BE2C (cell line): ENCODE data around the gene FSD1L.
"Not testable (repeated sequence)": the region's sequence is repeated elsewhere in the genome, so short reads cannot be mapped to it uniquely, and the experiment has no call there.

Experiments used
- DNase-seq: peaks from one replicate; pipeline ENCODE4 v3.0.0-alpha.2; 2020
- H3K27me3 ChIP-seq: fragments of 250-450 bp; sonication (Bioruptor Pico); 2 replicates; pipeline ENCODE4 v1.5.1; 2020; ENCODE audit warnings: mild to moderate bottlenecking
- H3K36me3 ChIP-seq: fragments of 250-450 bp; sonication (Bioruptor Pico); 2 replicates; pipeline ENCODE4 v1.5.1; 2020; ENCODE audit warnings: mild to moderate bottlenecking
- H3K4me1 ChIP-seq: fragments of 250-450 bp; sonication (Bioruptor Pico); 2 replicates; pipeline ENCODE4 v1.5.1; 2020
- H3K4me3 ChIP-seq: 2 replicates; pipeline ENCODE4 v1.5.1; 2011; ENCODE audit warnings: low read depth, low read length
- H3K9me3 ChIP-seq: fragments of 250-450 bp; sonication (Bioruptor Pico); 2 replicates; pipeline ENCODE4 v1.5.1; 2020
- TF ChIP-seq, protein P1 (sequence below): IDR thresholded peaks from 2 replicates; pipeline ENCODE4 v1.5.1; 2012; ENCODE audit warnings: mild to moderate bottlenecking, low read depth, low read length

Gene FSD1L

DNA sequence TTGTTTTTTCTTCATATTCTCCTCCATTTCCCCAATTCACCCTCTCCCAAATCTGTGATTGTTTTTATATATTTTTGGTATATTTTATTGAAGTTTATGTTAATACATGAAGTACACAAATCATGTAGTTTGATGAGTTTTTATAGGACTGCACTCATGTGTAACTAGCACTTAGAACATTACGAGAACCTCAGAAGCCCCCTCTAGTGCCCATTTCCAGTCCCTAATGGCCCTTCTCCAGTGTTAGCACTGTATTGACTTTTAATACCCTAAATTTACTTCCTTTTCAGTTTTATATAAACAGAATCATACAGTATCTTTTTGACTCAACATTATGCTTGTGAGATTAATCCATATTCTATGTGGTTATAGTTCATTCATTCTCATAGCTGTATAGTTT, 91.6 kb downstream of the FSD1L start:
- no peak overlapping the region for H3K4me3 ChIP-seq
- no peaks in the 10 kb centered on the region for H3K27me3 ChIP-seq

DNA sequence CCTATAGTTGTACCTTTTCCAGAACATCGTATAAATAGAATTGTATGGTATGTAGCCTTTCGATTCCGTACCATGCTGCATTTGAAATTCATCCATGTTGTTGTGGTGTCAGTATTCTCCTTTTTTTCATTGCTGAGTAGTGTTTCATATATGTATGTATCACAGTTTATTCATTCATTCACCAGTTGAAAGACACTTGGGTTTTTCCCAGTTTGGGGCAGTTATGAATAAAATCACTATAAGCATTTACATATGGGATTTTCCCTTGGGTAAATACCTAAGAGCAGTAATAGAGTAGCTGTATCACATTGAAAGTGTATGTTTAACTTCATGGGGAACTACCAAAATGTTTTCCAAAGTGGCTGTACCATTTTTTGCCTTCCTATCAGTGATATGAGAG, 94.0 kb downstream of the FSD1L start:
- no peak for DNase-seq
- Histone ChIP-seq H3K4me3 (no peak overlapping the region), H3K36me3 (no peaks in the 10 kb centered on the region; the same call in 1 of the 2 replicates), H3K27me3 (no peaks in the 10 kb centered on the region), H3K9me3 (no peaks in the 10 kb centered on the region), H3K4me1 (no peaks in the 10 kb centered on the region)
- TF ChIP-seq, protein P1, sequence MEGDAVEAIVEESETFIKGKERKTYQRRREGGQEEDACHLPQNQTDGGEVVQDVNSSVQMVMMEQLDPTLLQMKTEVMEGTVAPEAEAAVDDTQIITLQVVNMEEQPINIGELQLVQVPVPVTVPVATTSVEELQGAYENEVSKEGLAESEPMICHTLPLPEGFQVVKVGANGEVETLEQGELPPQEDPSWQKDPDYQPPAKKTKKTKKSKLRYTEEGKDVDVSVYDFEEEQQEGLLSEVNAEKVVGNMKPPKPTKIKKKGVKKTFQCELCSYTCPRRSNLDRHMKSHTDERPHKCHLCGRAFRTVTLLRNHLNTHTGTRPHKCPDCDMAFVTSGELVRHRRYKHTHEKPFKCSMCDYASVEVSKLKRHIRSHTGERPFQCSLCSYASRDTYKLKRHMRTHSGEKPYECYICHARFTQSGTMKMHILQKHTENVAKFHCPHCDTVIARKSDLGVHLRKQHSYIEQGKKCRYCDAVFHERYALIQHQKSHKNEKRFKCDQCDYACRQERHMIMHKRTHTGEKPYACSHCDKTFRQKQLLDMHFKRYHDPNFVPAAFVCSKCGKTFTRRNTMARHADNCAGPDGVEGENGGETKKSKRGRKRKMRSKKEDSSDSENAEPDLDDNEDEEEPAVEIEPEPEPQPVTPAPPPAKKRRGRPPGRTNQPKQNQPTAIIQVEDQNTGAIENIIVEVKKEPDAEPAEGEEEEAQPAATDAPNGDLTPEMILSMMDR, result no peak

More for the DNA sequence above, 91.6 kb downstream of the FSD1L start:
- Histone ChIP-seq H3K9me3 (no peaks in the 10 kb centered on the region), H3K4me1 (no peaks in the 10 kb centered on the region), H3K36me3 (peaks cover 5% of the 10 kb centered on the region; the same call in 1 of the 2 replicates)
- DNase-seq, result no peak
- TF ChIP-seq, protein P1, result peak; percentile 30; the same call in 1 of the 2 replicates

DNA sequence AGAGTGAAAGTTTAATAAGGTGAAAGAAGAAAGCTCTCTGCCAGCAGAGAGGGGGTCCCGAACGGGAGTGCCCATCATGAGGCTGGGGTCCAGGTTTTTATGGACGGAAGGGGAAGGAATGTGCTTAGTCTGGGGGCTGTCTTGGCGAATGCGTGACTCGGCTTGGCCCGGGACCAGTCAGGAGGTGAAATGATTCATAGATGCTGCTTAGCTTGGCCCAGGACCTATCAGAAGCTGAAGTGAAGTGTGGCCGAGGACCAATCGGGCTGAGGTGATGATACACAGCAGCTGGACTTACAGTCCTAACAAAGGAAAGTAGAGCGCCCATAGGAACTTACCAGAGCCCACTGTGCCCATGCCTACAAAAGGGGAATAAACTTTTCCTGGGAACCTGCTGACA, 106.2 kb downstream of the FSD1L start:
- TF ChIP-seq, protein P1, result no peak
- Histone ChIP-seq H3K27me3 (no peaks in the 10 kb centered on the region), H3K36me3 (no peaks in the 10 kb centered on the region), H3K4me1 (no peaks in the 10 kb centered on the region), H3K4me3 (no peak overlapping the region), H3K9me3 (no peaks in the 10 kb centered on the region)
- DNase-seq, result no peak

DNA sequence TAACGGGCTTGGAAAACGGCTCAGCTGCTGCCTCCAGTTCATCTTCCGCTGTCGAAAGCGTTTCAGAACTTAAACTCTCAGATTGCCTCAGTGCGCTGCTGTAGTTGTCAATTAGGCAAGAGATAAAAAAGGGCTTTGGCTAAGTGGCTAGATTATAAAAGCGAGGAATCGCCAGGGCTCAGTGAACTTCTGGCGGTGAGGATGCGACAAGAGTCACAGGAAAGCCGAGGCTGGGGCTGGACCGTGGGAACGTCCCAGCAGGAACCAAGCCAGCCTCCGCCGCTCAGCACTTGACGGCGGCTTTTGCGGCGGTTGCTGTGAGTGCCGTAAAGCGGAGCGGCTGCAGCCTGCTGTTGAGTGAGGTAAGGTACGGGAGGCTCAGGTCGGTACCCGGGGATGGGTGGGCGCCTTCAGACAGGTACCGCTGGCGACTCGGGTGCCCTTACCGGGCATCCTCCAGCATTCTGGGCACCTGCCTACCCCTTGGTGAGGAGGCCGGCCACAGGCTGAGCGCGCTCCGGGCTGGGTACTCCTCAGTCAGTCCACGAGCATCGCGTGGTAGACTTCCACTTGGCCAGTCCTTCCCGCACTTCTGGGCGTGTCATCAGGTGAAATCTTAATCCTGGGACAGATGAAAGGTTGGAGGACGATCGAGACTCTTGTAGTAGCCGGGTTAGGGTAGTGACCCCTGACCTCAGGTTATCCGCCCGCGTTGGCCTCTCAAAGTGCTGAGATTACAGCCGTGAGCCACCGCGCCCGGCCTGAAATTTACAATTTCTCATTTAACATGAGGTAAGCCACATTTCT, 110.2 kb downstream of the FSD1L start, which contains the start of gene FKTN:
Gene FKTN, plus strand, starts transcription at position 328 of the 807 bp plus-strand sequence. CDS start 16,902 bp downstream, outside the sequence.
- H3K36me3 ChIP-seq, result no peaks in the 10 kb centered on the region
- no peaks in the 10 kb centered on the region for H3K4me1 ChIP-seq
- peak; percentile 88 for DNase-seq
- H3K9me3 ChIP-seq, result peaks cover 11% of the 10 kb centered on the region
- peak within 1 kb of the TSS; percentile 94 for H3K4me3 ChIP-seq
- TF ChIP-seq, protein P1, result no peak
- H3K27me3 ChIP-seq, result no peaks in the 10 kb centered on the region

DNA sequence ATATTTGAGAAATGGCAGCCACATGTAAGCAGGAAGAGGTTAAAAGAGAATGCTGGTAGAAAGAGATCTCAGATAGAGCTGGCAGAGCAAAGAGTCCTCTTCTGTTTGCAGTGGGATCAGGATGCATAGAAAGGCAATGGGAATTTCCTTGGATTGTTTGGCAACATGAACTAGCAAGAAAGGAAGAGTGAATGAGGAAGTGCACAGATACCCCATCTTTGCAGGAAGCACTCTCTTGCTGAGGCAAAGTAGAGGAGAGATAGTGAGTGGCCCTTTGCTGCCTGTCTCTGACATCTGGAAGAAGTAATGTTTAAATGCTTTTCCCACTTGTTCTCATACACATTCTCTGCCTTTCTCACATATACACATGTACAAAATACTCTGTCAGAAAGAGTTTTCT, 124.6 kb downstream of the FSD1L start:
- Histone ChIP-seq H3K4me1 (no peaks in the 10 kb centered on the region), H3K36me3 (peaks cover 3% of the 10 kb centered on the region; the same call in 1 of the 2 replicates), H3K27me3 (no peaks in the 10 kb centered on the region), H3K9me3 (no peaks in the 10 kb centered on the region), H3K4me3 (no peak overlapping the region)
- DNase-seq, result no peak
- TF ChIP-seq, protein P1, result no peak

DNA sequence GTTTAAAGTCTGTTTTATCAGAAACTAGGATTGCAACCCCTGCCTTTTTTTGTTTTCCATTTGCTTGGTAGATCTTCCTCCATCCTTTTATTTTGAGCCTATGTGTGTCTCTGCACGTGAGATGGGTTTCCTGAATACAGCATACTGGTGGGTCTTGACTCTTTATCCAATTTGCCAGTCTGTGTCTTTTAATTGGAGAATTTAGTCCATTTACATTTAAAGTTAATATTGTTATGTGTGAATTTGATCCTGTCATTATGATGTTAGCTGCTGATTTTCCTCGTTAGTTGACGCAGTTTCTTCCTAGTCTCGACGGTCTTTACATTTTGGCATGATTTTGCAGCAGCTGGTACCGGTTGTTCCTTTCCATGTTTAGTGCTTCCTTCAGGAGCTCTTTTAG, 132.1 kb downstream of the FSD1L start:
- not testable (repeated sequence) for H3K9me3 ChIP-seq, DNase-seq, H3K27me3 ChIP-seq, H3K4me1 ChIP-seq, H3K4me3 ChIP-seq, H3K36me3 ChIP-seq

DNA sequence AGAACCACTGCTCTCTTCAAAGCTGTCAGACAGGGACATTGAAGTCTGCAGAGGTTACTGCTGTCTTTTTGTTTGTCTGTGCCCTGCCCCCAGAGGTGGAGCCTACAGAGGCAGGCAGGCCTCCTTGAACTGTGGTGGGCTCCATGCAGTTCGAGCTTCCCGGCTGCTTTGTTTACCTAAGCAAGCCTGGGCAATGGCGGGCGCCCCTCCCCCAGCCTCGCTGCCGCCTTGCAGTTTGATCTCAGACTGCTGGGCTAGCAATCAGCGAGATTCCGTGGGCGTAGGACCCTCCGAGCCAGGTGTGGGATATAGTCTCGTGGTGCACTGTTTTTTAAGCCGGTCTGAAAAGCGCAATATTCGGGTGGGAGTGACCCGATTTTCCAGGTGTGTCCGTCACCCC, 133.7 kb downstream of the FSD1L start:
- H3K36me3 ChIP-seq, H3K4me3 ChIP-seq, H3K27me3 ChIP-seq, DNase-seq, H3K4me1 ChIP-seq, H3K9me3 ChIP-seq: not testable (repeated sequence)
